ENCODE data around the gene KRTAP4-1. TPM values are rescaled to one million over a fixed set of nuclear protein-coding genes. Genes with fewer than 3 reads are reported as not detected.
"Not testable (repeated sequence)": the region's sequence is repeated elsewhere in the genome, so short reads cannot be mapped to it uniquely, and the experiment has no call there.

KRTAP4-1 gene
- total and polyA plus RNA-seq, 10 donors: not detected

- TF ChIP-seq POLR2AphosphoS5 (IDR thresholded peaks at IDR 0.05) (no peak), CTCF (IDR thresholded peaks at IDR 0.05 in 8 of 11, conservative IDR thresholded peaks at IDR 0.05 in 3 of 11) (no peak), POLR2A (IDR thresholded peaks at IDR 0.05) (no peak)
- H3K4me3 ChIP-seq: no peak overlapping the region
- peaks cover 0 to 4% (median 0%) of the 10 kb centered on the region in 7 donors for H3K27me3 ChIP-seq (replicated peaks in 1 of 7)
- intact Hi-C loops (cut with DNase I; ENCODE audit: low total_unique reads): no loop called here
- 87 to 95% (median 94%) methylated on average over 2 of the region's 2 CpGs for WGBS, 5 donors
- no peak for DNase-seq
- no peaks in the 10 kb centered on the region for H3K36me3 ChIP-seq
- H3K9me3 ChIP-seq: peaks cover 0 to 40% (median 26%) of the 10 kb centered on the region in 8 donors
- no peaks in the 10 kb centered on the region for H3K4me1 ChIP-seq
- no peak overlapping the region for H3K27ac ChIP-seq
These were observed 39.5 kb downstream of the KRTAP4-1 start for GRCh38 chr17:41145261-41145660.

GRCh38 chr17:41144846-41145245 is 39.9 kb downstream of the KRTAP4-1 start:
- no peak for DNase-seq
- TF ChIP-seq POLR2A (IDR thresholded peaks at IDR 0.05) (no peak), CTCF (IDR thresholded peaks at IDR 0.05 in 8 of 11, conservative IDR thresholded peaks at IDR 0.05 in 3 of 11) (no peak), POLR2AphosphoS5 (IDR thresholded peaks at IDR 0.05) (no peak)
- WGBS, 5 donors: 79 to 95% (median 95%) methylated on average over 1 of the region's 1 CpG
- Histone ChIP-seq H3K4me1 (no peaks in the 10 kb centered on the region), H3K9me3 (peaks cover 0 to 45% (median 30%) of the 10 kb centered on the region in 8 donors), H3K27ac (no peak overlapping the region), H3K36me3 (no peaks in the 10 kb centered on the region), H3K4me3 (no peak overlapping the region), H3K27me3 (replicated peaks in 1 of 7) (peaks cover 0 to 7% (median 0%) of the 10 kb centered on the region in 7 donors)
- intact Hi-C loops (cut with DNase I; ENCODE audit: low total_unique reads): no loop called here

GRCh38 chr17:41141361-41141760 is 43.4 kb downstream of the KRTAP4-1 start:
- no peak overlapping the region for H3K27ac ChIP-seq
- peaks cover 0 to 49% (median 35%) of the 10 kb centered on the region in 8 donors for H3K9me3 ChIP-seq
- peaks cover 0 to 7% (median 0%) of the 10 kb centered on the region in 7 donors for H3K27me3 ChIP-seq (replicated peaks in 1 of 7)
- no peaks in the 10 kb centered on the region for H3K36me3 ChIP-seq
- H3K4me1 ChIP-seq: no peaks in the 10 kb centered on the region
- DNase-seq: no peak
- intact Hi-C loops (cut with DNase I; ENCODE audit: low total_unique reads): no loop called here
- H3K4me3 ChIP-seq: no peak overlapping the region
- TF ChIP-seq CTCF (IDR thresholded peaks at IDR 0.05 in 8 of 11, conservative IDR thresholded peaks at IDR 0.05 in 3 of 11) (no peak), POLR2A (IDR thresholded peaks at IDR 0.05) (no peak), POLR2AphosphoS5 (IDR thresholded peaks at IDR 0.05) (no peak)

- WGBS, 5 donors: 83 to 92% (median 86%) methylated on average over 6 of the region's 6 CpGs
- intact Hi-C loops (cut with DNase I; ENCODE audit: low total_unique reads): no loop called here
- peaks cover 0 to 7% (median 0%) of the 10 kb centered on the region in 7 donors for H3K27me3 ChIP-seq (replicated peaks in 1 of 7)
- no peaks in the 10 kb centered on the region for H3K36me3 ChIP-seq
- H3K4me1 ChIP-seq: no peaks in the 10 kb centered on the region
- H3K27ac ChIP-seq: no peak within 1 kb of the TSS
- H3K9me3 ChIP-seq: peaks cover 0 to 49% (median 35%) of the 10 kb centered on the region in 8 donors
- TF ChIP-seq POLR2A (IDR thresholded peaks at IDR 0.05) (no peak), POLR2AphosphoS5 (IDR thresholded peaks at IDR 0.05) (no peak), CTCF (IDR thresholded peaks at IDR 0.05 in 8 of 11, conservative IDR thresholded peaks at IDR 0.05 in 3 of 11) (no peak)
- DNase-seq: no peak
- H3K4me3 ChIP-seq: no peak within 1 kb of the TSS
These were observed 44.2 kb downstream of the KRTAP4-1 start, which contains the start of gene KRTAP4-6 for GRCh38 chr17:41140360-41141131. KRTAP4-6 (minus strand) TSS chr17:41140544; CDS start chr17:41140487, 57 bp downstream.

- H3K36me3 ChIP-seq; DNase-seq; H3K27ac ChIP-seq; H3K27me3 ChIP-seq (replicated peaks in 1 of 7); H3K4me3 ChIP-seq; H3K4me1 ChIP-seq; intact Hi-C loops (cut with DNase I; ENCODE audit: low total_unique reads): not testable (repeated sequence)
- H3K9me3 ChIP-seq: peaks cover 0 to 49% (median 35%) of the 10 kb centered on the region in 8 donors
- 88 to 95% (median 89%) methylated on average over 11 to 12 of the region's 12 CpGs for WGBS, 5 donors
These were observed 44.8 kb downstream of the KRTAP4-1 start for GRCh38 chr17:41139865-41140264.
